Tibial artery (tissue), 4 donors: ENCODE data around the gene MCF2L2.

Experiments used
- DNase-seq, 2 donors: peaks; one replicate each; pipeline ENCODE4 v3.0.0-alpha.2; 2019
- H3K27ac ChIP-seq, 2 donors: fragments of 200-600 bp; sonication (generic) in 1 of 2; 1 replicate in 1 of 2; 2 replicates in 1 of 2; pipeline ENCODE4 v1.5.1; 2018 to 2019; ENCODE audit warnings: mild to moderate bottlenecking in 1 of 2
- H3K27me3 ChIP-seq, 2 donors: fragments of 200-600 bp; sonication (generic) in 1 of 2; one replicate each; pipeline versions ENCODE4 v1.5.1 to v1.6.0; 2016 to 2019
- H3K36me3 ChIP-seq, 3 donors: fragments of 200-600 bp; sonication (generic) in 2 of 3; one replicate each; pipeline ENCODE4 v1.5.1; 2016 to 2019; ENCODE audit warnings: mild to moderate bottlenecking in 2 of 3
- H3K4me1 ChIP-seq, 4 donors: fragments of 200-600 bp; sonication (generic) in 2 of 4; 1 replicate in 3 of 4; 2 replicates in 1 of 4; pipeline ENCODE4 v1.5.1; 2016 to 2019
- H3K4me3 ChIP-seq, 2 donors: fragments of 200-600 bp; sonication (generic) in 1 of 2; 1 replicate in 1 of 2; 2 replicates in 1 of 2; pipeline ENCODE4 v1.5.1; 2018 to 2019; ENCODE audit warnings: mild to moderate bottlenecking in 2 of 2
- H3K9me3 ChIP-seq, 3 donors: fragments of 200-600 bp; sonication (generic) in 1 of 3; one replicate each; pipeline ENCODE4 v1.5.1; 2016 to 2019
- CTCF ChIP-seq, 2 experiments: fragments of 200-600 bp in 1 of 2; fragments of 450-650 bp in 1 of 2; IDR thresholded peaks; one replicate each; pipeline ENCODE4 v1.5.1; 2017 to 2019; ENCODE audit warnings: antibody characterized with exemption in 2 of 2, mild to moderate bottlenecking in 1 of 2, moderate library complexity in 1 of 2
- intact Hi-C: fragments of 100-400 bp; cut with DNase I; formaldehyde crosslinking; loops from one replicate; pipeline ENCODE4 v1.15.0; 2023; ENCODE audit warnings: low total_unique reads

Gene MCF2L2

GRCh38 chr3:183354874-183355273 lies 73.5 kb downstream of the MCF2L2 start:
- no peak for DNase-seq
- intact Hi-C loops: no loop called here
- Histone ChIP-seq H3K4me3 (no peak overlapping the region), H3K36me3 (no peaks in the 10 kb centered on the region), H3K27ac (no peak overlapping the region), H3K4me1 (no peaks in the 10 kb centered on the region), H3K27me3 (peaks cover 0 to 4% of the 10 kb centered on the region in 2 donors), H3K9me3 (no peaks in the 10 kb centered on the region)
- no peak for TF ChIP-seq CTCF (IDR thresholded peaks at IDR 0.05)

- Histone ChIP-seq H3K27me3 (peaks cover 0 to 4% of the 10 kb centered on the region in 2 donors), H3K36me3 (no peaks in the 10 kb centered on the region), H3K9me3 (no peaks in the 10 kb centered on the region), H3K4me1 (no peaks in the 10 kb centered on the region), H3K27ac (no peak overlapping the region), H3K4me3 (no peak overlapping the region)
- no peak for DNase-seq
- intact Hi-C loops: no loop called here
- no peak for TF ChIP-seq CTCF (IDR thresholded peaks at IDR 0.05)
These were observed 74.0 kb downstream of the MCF2L2 start for GRCh38 chr3:183354325-183354831.

GRCh38 chr3:183353421-183353820 lies 75.0 kb downstream of the MCF2L2 start:
- no peak for TF ChIP-seq CTCF (IDR thresholded peaks at IDR 0.05)
- H3K9me3 ChIP-seq: no peaks in the 10 kb centered on the region
- DNase-seq: no peak
- H3K36me3 ChIP-seq: no peaks in the 10 kb centered on the region
- no peaks in the 10 kb centered on the region for H3K4me1 ChIP-seq
- H3K27me3 ChIP-seq: peaks cover 0 to 4% of the 10 kb centered on the region in 2 donors
- no peak overlapping the region for H3K27ac ChIP-seq
- no peak overlapping the region for H3K4me3 ChIP-seq
- intact Hi-C loops: no loop called here

- Histone ChIP-seq H3K4me3 (no peak overlapping the region), H3K4me1 (no peaks in the 10 kb centered on the region), H3K27me3 (peaks cover 0 to 4% of the 10 kb centered on the region in 2 donors), H3K27ac (no peak overlapping the region), H3K9me3 (peaks cover 0 to 6% (median 0%) of the 10 kb centered on the region in 3 donors), H3K36me3 (no peaks in the 10 kb centered on the region)
- intact Hi-C loops: no loop called here
- DNase-seq: no peak
- TF ChIP-seq CTCF (IDR thresholded peaks at IDR 0.05): no peak
These were observed 78.3 kb downstream of the MCF2L2 start for GRCh38 chr3:183350164-183350563.

GRCh38 chr3:183349421-183350157 lies 78.8 kb downstream of the MCF2L2 start:
- no peak overlapping the region for H3K4me3 ChIP-seq
- no peaks in the 10 kb centered on the region for H3K36me3 ChIP-seq
- peaks cover 0 to 4% of the 10 kb centered on the region in 2 donors for H3K27me3 ChIP-seq
- TF ChIP-seq CTCF (IDR thresholded peaks at IDR 0.05): no peak
- no peak for DNase-seq
- H3K9me3 ChIP-seq: peaks cover 0 to 6% (median 0%) of the 10 kb centered on the region in 3 donors
- no peaks in the 10 kb centered on the region for H3K4me1 ChIP-seq
- H3K27ac ChIP-seq: no peak overlapping the region
- intact Hi-C loops: no loop called here
